HepG2 (cell line): ENCODE measurements around the gene PTPRM. TPM values are rescaled to one million over a fixed set of nuclear protein-coding genes. Genes with fewer than 3 reads are reported as not detected.

Experiments
- HNF4A ChIP-seq: sonication (generic); formaldehyde crosslinking; IDR thresholded peaks from 2 replicates; pipeline ENCODE4 v1.4.0; 2020; ENCODE audit warnings: missing genetic modification reagents
- KAT2B ChIP-seq: fragments of 150-350 bp; IDR thresholded peaks from 2 replicates; pipeline ENCODE4 v1.6.1; 2014; ENCODE audit warnings: low read depth, low read length, borderline replicate concordance
- KAT8 ChIP-seq: IDR thresholded peaks from 2 replicates; pipeline ENCODE4 v1.6.1; 2016; ENCODE audit warnings: missing genetic modification reagents, missing compliant biosample characterization
- SIX1 ChIP-seq: sonication (generic); formaldehyde crosslinking; IDR thresholded peaks from 2 replicates; pipeline ENCODE4 v1.4.0; 2020; ENCODE audit warnings: missing genetic modification reagents, borderline replicate concordance
- SSRP1 ChIP-seq: IDR thresholded peaks from 2 replicates; pipeline ENCODE4 v1.6.1; 2016; ENCODE audit warnings: control low read depth
- WIZ ChIP-seq: sonication (generic); formaldehyde crosslinking; IDR thresholded peaks from 2 replicates; pipeline ENCODE4 v1.5.1; 2020; ENCODE audit warnings: mild to moderate bottlenecking, missing genetic modification reagents
- ZFYVE20 ChIP-seq: sonication (generic); formaldehyde crosslinking; IDR thresholded peaks from 2 replicates; pipeline ENCODE4 v1.8.0; 2023; ENCODE audit warnings: low read depth, mild to moderate bottlenecking, moderate library complexity, missing genetic modification reagents, borderline replicate concordance
- ZNF124 ChIP-seq: sonication (generic); formaldehyde crosslinking; IDR thresholded peaks from 2 replicates; pipeline ENCODE4 v1.4.0; 2020; ENCODE audit warnings: missing genetic modification reagents
- ZNF207 ChIP-seq: fragments of 450-650 bp; IDR thresholded peaks from 2 replicates; pipeline ENCODE4 v1.6.1; 2016; ENCODE audit warnings: antibody characterized with exemption, borderline replicate concordance
- ZNF672 ChIP-seq: sonication (generic); formaldehyde crosslinking; IDR thresholded peaks from 2 replicates; pipeline ENCODE4 v1.8.1; 2022; ENCODE audit warnings: missing genetic modification reagents
- ZNF883 ChIP-seq: sonication (generic); formaldehyde crosslinking; IDR thresholded peaks from 2 replicates; pipeline ENCODE4 v1.5.1; 2020; ENCODE audit warnings: mild to moderate bottlenecking, missing genetic modification reagents; ENCODE audit errors: not compliant biosample characterization
- polyA plus RNA-seq, 8 experiments: library from polyadenylated mRNA; depleted of rRNA in 3 of 8; stranded (reverse) in 7 of 8; unstranded in 1 of 8; fragments of >200 nt; fragmentation: Illumina TruSeq in 4 of 8; extraction: Trizol in 4 of 8; gene quantifications; 2 replicates each; pipeline versions ENCODE4 v1.2.1 to v1.2.3, GENCODE V29; 2011 to 2016; ENCODE audit warnings: low read depth in 4 of 8, missing spikeins in 1 of 8, mixed read lengths in 1 of 8; ENCODE audit not compliant: insufficient read depth in 1 of 8
- total RNA-seq, 5 experiments: library from RNA; depleted of rRNA; stranded (reverse); fragments of >200 nt; fragmentation: Illumina TruSeq; extraction: Trizol; gene quantifications; 2 replicates each; pipeline ENCODE4 v1.2.3, GENCODE V29; 2016; ENCODE audit warnings: low read depth in 1 of 5
- TF ChIP-seq, protein P1 (sequence below): sonication (generic); formaldehyde crosslinking; IDR thresholded peaks from 2 replicates; pipeline ENCODE4 v1.4.0; 2020; ENCODE audit warnings: missing genetic modification reagents
- TF ChIP-seq, protein P2 (sequence below): sonication (generic); formaldehyde crosslinking; IDR thresholded peaks from 2 replicates; pipeline ENCODE4 v1.4.0; 2020; ENCODE audit warnings: missing genetic modification reagents, borderline replicate concordance
- TF ChIP-seq, protein P3 (sequence below): sonication (generic); formaldehyde crosslinking; IDR thresholded peaks from 2 replicates; pipeline ENCODE4 v1.4.0; 2020; ENCODE audit warnings: missing genetic modification reagents, borderline replicate concordance
- TF ChIP-seq, protein P4 (sequence below): sonication (generic); IDR thresholded peaks from 2 replicates; pipeline ENCODE4 v1.6.1; 2016; ENCODE audit warnings: low read depth, borderline replicate concordance
- TF ChIP-seq, protein P5 (sequence below): sonication (generic); formaldehyde crosslinking; IDR thresholded peaks from 2 replicates; pipeline ENCODE4 v1.8.0; 2022; ENCODE audit warnings: low read depth, missing genetic modification reagents

The PTPRM gene
- total and polyA plus RNA-seq, 2 of the 13 experiments (the other 11 are each of a cell fraction or from before 2014, with no cell fraction given) = 12.6 to 108 TPM

DNA sequence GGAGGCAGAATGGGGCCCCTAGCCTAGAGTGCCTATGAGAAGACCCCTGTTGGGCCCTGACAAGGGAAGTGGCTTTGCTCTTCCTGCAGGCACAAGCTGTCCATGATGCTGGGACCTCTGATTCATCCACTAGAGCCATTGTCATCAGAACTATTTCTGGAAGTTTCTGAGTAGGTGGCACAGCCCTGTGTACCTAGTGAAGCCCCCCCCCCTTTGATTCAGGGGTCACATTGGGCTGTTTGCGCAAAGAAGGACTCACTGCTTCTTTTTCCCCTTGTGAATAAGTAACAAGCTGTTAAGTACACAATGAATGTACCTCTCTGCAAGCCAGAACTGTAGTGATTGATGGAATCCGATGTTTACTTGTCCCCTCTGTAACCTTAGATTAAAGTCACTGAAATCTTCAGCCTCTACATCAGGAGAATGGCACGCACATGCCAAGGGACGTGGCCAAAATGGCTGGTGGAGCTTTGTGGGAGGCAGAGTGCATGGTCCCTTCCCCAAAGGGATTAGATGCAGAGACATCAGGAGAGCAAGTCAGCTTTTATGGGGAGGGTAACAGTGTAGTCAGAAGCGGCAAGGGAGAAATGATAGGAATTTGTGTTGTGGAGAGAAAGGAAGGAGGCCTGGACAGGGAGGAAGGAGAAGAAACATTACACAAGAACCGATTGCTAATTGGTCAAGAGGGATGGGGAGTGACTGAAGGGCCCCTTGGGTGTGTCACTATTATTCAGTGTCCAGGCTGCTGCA lies 774.5 kb downstream of the PTPRM start (continued):
- no peak for TF ChIP-seq ZNF672 (CRISPR knock-in tag)
- no peak for TF ChIP-seq ZNF207
- no peak for TF ChIP-seq KAT2B
- TF ChIP-seq ZNF124 = no peak
- TF ChIP-seq ZFYVE20 = no peak
- TF ChIP-seq KAT8 (CRISPR knock-in tag) = peak; percentile 34; the same call in 1 of the 2 replicates
- no peak for TF ChIP-seq ZNF883 (CRISPR knock-in tag)
- peak; percentile 85 for TF ChIP-seq HNF4A
- TF ChIP-seq SSRP1 = no peak
- TF ChIP-seq, protein P1, sequence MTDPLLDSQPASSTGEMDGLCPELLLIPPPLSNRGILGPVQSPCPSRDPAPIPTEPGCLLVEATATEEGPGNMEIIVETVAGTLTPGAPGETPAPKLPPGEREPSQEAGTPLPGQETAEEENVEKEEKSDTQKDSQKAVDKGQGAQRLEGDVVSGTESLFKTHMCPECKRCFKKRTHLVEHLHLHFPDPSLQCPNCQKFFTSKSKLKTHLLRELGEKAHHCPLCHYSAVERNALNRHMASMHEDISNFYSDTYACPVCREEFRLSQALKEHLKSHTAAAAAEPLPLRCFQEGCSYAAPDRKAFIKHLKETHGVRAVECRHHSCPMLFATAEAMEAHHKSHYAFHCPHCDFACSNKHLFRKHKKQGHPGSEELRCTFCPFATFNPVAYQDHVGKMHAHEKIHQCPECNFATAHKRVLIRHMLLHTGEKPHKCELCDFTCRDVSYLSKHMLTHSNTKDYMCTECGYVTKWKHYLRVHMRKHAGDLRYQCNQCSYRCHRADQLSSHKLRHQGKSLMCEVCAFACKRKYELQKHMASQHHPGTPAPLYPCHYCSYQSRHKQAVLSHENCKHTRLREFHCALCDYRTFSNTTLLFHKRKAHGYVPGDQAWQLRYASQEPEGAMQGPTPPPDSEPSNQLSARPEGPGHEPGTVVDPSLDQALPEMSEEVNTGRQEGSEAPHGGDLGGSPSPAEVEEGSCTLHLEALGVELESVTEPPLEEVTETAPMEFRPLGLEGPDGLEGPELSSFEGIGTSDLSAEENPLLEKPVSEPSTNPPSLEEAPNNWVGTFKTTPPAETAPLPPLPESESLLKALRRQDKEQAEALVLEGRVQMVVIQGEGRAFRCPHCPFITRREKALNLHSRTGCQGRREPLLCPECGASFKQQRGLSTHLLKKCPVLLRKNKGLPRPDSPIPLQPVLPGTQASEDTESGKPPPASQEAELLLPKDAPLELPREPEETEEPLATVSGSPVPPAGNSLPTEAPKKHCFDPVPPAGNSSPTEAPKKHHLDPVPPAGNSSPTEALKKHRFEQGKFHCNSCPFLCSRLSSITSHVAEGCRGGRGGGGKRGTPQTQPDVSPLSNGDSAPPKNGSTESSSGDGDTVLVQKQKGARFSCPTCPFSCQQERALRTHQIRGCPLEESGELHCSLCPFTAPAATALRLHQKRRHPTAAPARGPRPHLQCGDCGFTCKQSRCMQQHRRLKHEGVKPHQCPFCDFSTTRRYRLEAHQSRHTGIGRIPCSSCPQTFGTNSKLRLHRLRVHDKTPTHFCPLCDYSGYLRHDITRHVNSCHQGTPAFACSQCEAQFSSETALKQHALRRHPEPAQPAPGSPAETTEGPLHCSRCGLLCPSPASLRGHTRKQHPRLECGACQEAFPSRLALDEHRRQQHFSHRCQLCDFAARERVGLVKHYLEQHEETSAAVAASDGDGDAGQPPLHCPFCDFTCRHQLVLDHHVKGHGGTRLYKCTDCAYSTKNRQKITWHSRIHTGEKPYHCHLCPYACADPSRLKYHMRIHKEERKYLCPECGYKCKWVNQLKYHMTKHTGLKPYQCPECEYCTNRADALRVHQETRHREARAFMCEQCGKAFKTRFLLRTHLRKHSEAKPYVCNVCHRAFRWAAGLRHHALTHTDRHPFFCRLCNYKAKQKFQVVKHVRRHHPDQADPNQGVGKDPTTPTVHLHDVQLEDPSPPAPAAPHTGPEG = no peak
- peak; percentile 75; the same call in 1 of the 2 replicates for TF ChIP-seq SIX1 (CRISPR knock-in tag)
- TF ChIP-seq, protein P2, sequence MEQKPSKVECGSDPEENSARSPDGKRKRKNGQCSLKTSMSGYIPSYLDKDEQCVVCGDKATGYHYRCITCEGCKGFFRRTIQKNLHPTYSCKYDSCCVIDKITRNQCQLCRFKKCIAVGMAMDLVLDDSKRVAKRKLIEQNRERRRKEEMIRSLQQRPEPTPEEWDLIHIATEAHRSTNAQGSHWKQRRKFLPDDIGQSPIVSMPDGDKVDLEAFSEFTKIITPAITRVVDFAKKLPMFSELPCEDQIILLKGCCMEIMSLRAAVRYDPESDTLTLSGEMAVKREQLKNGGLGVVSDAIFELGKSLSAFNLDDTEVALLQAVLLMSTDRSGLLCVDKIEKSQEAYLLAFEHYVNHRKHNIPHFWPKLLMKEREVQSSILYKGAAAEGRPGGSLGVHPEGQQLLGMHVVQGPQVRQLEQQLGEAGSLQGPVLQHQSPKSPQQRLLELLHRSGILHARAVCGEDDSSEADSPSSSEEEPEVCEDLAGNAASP = peak; percentile 90; the same call in 1 of the 2 replicates
- TF ChIP-seq, protein P3, sequence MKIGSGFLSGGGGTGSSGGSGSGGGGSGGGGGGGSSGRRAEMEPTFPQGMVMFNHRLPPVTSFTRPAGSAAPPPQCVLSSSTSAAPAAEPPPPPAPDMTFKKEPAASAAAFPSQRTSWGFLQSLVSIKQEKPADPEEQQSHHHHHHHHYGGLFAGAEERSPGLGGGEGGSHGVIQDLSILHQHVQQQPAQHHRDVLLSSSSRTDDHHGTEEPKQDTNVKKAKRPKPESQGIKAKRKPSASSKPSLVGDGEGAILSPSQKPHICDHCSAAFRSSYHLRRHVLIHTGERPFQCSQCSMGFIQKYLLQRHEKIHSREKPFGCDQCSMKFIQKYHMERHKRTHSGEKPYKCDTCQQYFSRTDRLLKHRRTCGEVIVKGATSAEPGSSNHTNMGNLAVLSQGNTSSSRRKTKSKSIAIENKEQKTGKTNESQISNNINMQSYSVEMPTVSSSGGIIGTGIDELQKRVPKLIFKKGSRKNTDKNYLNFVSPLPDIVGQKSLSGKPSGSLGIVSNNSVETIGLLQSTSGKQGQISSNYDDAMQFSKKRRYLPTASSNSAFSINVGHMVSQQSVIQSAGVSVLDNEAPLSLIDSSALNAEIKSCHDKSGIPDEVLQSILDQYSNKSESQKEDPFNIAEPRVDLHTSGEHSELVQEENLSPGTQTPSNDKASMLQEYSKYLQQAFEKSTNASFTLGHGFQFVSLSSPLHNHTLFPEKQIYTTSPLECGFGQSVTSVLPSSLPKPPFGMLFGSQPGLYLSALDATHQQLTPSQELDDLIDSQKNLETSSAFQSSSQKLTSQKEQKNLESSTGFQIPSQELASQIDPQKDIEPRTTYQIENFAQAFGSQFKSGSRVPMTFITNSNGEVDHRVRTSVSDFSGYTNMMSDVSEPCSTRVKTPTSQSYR (CRISPR knock-in tag) = no peak; the same call in 1 of the 2 replicates
- TF ChIP-seq, protein P4, sequence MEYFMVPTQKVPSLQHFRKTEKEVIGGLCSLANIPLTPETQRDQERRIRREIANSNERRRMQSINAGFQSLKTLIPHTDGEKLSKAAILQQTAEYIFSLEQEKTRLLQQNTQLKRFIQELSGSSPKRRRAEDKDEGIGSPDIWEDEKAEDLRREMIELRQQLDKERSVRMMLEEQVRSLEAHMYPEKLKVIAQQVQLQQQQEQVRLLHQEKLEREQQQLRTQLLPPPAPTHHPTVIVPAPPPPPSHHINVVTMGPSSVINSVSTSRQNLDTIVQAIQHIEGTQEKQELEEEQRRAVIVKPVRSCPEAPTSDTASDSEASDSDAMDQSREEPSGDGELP = no peak
- TF ChIP-seq WIZ (CRISPR knock-in tag) = no peak
- TF ChIP-seq, protein P5, sequence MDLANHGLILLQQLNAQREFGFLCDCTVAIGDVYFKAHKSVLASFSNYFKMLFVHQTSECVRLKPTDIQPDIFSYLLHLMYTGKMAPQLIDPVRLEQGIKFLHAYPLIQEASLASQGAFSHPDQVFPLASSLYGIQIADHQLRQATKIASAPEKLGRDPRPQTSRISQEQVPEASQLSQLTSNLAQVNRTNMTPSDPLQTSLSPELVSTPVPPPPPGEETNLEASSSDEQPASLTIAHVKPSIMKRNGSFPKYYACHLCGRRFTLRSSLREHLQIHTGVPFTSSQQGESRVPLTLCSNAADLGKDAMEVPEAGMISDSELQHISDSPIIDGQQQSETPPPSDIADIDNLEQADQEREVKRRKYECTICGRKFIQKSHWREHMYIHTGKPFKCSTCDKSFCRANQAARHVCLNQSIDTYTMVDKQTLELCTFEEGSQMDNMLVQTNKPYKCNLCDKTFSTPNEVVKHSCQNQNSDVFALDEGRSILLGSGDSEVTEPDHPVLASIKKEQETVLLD (CRISPR knock-in tag) = 0 out of 2 replicates have a peak, but pooled peaks have one; percentile 25
